COR-L47 (cell line): ENCODE data around the gene KLHL21.

Experiments
- DNase-seq: peaks from one replicate; lab custom pipeline; 2025; lab: John Stamatoyannopoulos, UW

Gene KLHL21

DNA sequence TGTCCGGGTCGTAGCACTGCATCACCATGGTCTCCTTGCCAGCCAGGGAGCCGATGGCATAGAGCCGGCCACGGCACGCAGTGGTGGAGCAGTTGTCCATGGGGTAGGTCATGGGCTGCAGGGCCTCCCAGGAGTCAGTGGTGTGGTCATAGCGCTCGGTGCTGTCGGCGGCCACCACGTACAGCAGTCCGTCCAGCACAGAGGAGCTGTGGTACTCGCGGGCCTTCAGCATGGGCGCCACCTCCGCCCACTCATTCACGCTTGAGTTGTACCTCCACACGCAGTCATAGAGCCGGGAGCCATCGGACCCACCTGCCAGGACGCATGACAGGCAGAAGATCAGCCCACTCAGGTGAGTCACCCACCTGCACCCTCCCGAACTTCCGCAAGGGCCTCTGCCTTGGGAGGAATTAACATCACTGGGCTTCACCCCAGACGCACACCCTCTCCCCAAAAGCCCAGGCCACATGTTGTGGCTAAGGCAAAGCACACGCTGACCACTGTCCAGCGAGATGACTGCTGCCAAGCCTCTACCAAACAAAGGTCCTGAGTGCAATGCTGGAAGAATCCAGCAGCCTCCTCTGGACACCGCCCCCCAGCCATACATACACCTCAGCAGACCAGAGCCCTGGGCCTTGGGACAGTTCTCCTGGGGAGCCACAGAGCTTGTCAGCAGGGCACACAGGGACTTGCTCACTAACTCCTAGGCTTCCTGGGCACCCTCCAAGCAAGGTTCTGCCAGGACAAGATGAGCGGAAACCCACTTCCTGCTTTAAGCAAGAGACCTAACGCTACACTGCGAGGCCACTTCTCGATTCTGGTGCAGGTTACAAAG is 3.3 kb downstream of the KLHL21 start:
- DNase-seq = no peak

DNA sequence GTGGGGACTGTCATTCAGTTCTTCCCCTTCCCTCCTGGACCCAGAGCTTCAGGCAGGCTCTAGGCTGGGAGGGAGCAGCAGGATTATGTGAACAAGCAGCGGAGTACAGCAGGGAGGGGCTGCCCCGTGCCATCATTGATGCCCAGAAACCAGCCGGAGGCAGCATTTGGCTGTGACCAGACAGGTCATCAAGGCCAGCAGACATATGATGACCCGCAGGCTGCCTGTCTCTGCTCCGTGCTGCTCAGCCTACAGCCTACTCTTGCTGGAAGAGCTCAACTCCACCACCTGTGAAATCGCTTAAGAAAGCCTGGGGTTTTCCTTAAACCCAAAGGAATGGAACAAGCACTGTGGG is 4.9 kb downstream of the KLHL21 start:
- no peak for DNase-seq

DNA sequence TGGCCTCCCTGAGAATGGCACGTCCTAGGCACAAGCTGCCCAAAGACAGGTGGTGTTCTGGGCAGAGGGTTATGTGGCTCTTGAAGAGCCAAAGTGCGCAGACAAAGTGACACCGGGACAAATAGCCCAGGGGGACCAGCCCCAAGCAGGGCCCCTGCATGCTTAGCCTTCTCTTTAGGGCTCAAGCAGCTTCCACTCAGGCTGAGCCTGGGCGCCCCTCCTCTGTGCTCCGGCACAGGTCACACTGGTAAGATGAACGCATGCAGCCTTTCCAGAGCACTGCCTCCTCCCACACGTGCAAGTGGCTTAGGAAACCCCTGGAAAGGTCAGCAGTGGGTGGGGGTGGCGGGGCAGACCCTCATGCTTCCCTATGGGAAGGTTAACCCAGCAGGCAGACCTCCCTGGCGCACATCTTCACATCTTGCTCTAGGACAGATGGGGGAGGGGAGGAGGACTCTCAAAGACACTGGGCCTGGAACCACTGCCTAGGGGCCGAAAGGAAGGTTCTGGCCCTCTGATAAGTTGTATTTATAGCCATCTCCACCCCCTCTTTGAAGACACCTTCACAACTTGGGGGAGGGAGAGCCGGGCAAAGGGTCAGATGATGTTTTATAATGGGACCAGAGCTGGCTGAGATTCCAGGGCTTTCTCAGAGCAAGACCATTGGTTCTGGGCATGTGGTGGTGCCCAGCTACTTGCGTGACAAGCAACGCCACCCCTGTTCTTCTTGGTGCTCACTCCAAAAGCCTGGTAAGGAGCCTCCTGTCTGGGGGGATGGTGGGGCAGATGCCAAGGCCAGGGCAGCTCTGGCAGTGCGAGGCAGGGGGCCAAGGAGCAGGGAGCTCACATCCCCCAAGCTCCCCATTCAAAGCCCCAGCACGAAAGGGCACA is 5.5 kb downstream of the KLHL21 start:
- DNase-seq = no peak

DNA sequence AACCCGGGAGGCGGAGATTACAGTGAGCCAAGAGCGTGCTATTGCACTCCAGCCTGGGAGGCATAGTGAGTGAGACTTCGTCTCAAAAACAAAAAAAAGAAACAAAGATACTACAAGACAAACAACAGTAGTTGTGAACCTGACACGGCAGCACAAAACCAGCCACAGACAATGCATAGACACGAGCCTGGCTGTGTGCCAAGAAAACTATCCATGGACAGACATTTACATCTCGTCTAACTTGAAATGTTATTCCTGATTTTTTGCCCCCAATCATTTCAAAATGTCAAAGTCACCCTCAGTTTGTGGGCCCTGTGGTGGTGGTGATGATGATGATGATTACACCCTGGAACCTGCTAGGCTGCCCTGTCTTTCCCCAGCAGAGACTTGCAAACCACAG is 6.3 kb downstream of the KLHL21 start:
- no peak for DNase-seq

DNA sequence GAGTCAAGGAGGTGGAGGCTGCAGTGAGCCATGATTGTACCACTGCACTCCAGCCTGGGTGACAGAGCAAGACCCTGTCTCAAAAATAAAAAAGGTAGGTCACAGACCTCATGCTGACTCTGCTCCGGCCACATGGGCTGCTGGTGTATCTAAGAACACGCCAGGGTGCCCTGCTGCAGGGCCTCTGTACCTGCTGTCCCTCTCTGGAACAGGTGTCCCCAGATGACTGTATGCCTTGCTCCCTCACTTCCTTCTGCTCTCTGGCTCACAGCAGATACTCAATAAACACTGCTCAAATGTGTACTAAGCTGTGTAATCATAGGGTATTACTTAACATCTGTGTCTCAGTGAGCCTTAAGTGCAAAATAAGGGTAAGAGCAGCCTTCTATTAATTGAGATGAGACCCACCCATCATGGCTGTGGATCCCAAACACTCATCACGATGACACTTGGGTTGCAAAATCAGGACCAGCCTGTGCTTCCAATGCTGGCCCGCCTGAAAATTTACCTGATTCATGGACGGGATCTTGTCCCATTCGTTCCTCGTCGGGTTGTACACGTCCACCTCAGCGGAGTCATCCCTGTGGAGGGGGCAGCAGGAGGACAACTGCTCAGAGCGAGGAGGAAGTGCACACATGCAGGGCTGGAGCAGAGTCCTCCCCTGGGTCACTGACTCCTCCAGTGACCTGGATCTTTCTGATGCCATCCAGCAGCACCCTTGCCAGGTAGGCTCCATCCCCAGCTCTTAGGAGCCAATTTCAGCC is 7.5 kb downstream of the KLHL21 start:
- DNase-seq = no peak

DNA sequence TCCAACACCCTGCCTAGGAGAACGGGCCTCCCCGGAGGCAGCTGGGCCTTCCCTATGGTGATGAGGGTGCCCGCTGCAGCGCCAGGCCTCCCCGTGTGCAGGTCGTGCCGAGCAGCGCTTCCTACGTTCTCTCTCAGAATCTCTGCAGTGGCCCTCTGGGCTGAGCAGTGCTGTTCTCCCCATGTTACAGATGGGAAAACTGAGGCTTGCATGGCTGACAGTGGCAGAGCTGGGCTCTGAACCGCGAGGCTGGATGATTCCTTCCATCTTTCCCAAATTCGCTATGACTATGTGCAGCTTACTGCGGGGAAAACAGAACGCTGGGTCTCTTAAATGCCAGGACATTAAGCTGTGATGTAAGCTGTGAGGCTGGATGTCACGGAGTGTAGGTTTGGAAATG is 8.9 kb downstream of the KLHL21 start:
- no peak for DNase-seq

DNA sequence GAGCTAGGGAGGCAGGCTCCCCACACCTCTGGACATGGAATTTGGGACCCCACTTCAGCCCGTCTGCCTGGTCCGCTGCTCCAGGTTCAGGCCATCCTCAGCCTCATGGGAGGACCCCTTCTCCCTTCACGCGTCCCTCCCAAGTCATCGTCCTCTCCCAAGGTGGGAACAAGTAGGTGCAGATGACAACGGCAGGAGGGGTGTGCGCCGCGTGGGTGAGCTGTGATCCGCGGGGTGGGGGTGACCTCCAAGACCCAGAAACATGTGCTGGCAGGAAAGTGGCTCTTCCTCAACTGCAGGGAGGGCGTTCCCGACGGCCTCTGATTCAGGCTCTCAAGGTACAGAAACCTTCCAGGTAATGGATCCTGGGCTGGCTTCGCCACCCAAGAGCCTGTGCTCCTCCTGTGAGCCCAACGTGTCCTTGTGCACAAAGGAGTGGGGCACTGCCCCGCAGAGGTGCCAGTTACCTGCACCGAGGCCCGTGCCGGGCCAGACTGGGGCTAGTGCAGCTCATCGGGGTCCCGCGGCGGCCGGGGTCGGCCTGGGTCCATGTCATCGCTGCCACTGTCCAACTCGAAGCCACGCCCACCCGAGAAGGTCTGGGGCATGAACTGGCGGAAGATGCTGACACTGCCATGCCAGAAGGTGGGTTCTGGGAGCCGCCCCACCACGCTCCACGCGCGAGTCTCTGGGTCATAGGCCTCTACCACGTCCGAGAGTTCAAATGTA is 9.6 kb downstream of the KLHL21 start:
- no peak for DNase-seq

DNA sequence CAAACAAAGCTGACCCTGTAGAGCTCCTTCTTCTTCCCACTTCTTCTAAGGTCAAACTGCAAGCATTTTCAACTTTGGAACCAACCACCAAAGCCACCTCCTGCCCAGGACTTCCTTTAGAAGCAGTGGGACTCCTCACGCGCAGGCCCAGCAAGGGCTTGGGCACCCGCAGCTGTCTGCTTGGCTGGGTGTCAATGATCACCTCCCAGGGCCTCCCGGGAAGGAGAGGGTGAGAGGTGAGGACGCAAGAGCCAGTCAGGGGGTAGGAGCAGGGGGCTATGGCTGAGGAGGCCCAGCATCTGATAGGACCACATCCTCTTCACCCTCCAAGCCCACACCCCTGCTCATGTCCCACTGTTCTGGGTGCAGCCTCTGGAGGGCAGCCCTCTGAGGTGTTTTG is 10.2 kb downstream of the KLHL21 start:
- no peak for DNase-seq

DNA sequence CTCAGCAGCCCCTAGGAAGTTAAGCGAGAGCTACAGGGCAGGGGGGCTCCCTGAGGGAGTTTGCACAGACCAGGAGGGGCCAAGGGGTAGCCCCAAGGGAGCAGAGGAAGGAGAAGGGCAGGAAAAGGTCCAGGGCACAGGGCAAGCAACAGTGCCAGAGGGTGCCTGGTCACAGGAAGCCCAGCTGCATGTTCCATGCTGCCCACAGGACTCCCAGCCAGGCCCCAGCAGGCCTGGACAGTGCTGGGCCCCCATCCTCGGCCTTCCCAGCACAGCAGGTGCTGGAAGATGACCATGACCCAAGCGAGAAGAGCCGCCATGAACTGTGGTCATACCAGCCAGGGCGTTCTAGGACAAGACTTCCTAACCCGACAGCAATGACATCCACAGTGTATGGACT is 11.0 kb downstream of the KLHL21 start:
- DNase-seq = no peak

DNA sequence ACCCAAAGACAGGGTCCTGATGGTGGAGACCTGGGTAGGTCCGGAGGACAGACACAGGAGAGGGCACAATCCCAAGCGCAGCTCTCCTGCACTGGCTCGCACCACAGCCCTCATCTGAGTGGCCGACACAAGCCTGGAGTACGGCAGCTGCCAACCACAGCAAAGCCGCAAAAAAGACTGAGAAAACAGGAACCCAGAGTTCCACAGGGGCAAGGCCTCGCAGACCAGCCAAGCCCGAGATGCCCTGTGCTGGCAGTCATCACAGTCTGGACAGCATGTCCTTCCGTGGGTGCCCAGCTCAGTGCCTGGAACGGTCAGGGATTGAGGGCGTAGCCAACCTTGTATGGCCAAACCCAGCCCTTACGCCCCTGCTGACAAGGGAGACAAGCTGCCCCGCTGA is 11.4 kb downstream of the KLHL21 start:
- no peak for DNase-seq

DNA sequence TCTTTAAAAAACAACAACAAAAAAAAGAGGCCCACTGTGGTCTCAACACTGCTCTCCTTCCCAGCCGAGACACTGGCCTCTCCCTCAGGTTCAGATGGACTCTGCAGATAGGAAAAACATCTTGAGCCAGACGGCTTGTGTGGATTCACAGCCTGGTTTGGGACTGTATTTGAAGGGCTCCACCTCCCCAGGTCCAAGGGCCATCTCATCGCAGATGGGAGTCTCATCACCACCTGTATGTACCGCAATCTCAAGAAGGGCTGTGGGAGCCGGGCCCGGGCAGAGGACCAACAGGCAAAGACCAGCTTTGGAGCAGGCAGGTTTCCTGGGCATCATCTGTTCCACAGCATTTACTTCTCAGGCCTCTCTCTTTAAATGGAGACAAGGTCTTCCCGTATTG is 12.6 kb downstream of the KLHL21 start:
- no peak for DNase-seq

DNA sequence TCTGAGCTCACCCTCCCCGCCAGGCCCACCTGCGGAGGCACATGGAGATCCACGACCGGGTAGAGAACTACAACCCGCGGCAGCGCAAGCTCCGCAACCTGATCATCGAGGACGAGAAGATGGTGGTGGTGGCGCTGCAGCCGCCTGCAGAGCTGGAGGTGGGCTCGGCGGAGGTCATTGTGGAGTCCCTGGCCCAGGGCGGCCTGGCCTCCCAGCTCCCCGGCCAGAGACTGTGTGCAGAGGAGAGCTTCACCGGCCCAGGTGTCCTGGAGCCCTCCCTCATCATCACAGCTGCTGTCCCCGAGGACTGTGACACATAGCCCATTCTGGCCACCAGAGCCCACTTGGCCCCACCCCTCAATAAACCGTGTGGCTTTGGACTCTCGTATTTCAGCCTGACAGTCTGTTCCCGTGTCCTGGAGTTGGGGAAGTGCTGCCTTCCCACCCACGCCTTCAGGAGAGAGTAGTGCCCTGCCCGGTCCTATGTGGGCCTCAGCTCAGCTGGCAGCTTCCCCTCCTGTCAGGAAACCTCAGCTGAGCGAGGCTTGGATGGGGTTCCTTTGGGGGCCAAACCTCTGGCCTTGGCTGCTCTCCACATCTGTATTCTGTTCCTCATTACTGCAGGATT is 13.7 kb downstream of the KLHL21 start:
- no peak for DNase-seq

DNA sequence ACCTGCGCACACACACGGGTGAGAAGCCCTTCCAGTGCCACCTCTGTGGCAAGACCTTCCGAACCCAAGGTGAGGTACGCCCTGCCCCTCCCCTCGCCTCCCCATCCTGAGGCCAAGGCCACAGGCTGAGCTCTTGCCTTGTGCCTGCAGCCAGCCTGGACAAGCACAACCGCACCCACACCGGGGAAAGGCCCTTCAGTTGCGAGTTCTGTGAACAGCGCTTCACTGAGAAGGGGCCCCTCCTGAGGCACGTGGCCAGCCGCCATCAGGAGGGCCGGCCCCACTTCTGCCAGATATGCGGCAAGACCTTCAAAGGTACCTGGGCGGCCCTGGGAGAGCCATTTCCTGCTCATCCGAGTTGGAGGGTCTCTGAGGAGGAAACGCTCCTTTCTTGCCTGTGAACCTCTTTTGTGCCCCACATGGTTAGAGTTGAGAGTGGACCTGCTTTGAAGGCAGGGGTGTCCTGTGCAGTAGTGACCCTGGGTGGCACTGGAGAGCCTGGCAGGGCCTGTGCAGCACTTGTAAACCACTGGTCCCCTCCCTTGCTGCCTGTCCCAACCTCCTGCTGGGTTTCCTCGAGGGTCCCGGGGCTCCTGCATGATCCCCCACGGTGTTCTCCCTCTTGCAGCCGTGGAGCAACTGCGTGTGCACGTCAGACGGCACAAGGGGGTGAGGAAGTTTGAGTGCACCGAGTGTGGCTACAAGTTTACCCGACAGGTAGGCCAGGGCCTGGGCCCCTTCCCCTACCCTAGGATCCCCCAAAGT is 14.4 kb downstream of the KLHL21 start:
- DNase-seq = no peak

DNA sequence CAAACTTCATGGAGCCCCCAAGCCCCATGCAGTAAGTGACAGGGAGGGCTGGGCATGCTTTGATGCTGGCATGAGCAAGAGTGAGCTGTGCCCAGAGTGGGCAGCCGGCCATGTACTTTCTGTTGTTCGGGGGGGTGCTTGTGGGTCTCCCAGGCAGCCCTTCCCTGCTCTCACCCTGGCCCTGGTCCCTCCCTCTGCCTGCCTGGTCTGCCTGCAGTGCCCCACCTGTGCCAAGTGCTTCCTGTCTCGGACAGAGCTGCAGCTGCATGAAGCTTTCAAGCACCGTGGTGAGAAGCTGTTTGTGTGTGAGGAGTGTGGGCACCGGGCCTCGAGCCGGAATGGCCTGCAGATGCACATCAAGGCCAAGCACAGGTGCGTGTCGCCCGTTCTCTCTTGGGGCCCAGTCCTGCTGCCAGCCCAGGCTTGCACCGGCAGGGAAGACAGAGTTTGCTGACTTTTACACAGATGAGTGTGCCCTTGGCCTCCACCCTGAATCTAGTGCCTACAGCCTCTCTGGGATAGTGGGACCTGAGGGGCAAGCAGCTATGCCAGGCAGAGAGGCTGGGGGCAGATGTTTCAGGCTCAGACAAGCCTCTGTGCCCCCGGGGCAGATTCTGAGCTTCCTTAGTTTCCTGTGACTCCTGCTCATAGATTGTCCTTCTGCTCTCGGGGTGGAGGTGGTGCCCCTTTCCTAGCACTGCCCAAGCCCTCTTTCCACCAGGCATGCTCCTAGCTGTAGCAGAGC is 15.2 kb downstream of the KLHL21 start:
- no peak for DNase-seq

DNA sequence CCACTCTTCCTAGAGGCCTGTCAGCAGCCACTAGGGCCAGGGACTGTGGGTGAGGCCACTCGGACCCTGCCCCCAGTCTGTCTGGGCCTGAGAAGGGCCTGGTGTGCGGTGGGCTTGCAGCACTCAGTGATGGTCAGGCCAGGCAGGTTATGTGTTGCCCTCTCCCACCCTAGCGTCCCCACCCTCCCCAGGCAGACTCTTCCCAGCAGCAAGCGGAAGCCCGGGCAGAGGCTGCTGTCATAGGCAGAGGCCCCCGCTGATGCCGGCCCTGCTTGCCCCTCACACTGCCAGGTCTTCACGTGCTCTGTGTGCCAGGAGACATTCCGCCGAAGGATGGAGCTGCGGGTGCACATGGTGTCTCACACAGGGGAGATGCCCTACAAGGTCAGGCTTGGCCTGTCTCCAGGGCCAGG is 16.3 kb downstream of the KLHL21 start:
- no peak for DNase-seq

DNA sequence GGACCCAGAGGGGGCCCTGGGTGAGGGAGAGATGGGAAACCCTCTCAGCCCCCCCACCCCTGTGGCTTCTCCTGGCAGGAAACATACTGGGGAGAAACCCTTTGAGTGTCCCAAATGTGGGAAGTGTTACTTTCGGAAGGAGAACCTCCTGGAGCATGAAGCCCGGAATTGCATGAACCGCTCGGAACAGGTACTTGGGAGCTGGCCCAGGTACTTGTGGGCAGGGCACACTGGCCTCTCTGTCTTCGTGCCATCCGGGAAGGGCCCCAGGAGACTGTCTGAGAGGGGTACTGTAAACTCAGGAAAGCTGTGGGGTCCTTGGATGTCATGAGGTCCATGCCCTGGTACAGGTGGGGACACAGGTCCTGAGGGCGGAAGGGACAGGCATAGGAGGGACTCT is 16.8 kb downstream of the KLHL21 start:
- no peak for DNase-seq

DNA sequence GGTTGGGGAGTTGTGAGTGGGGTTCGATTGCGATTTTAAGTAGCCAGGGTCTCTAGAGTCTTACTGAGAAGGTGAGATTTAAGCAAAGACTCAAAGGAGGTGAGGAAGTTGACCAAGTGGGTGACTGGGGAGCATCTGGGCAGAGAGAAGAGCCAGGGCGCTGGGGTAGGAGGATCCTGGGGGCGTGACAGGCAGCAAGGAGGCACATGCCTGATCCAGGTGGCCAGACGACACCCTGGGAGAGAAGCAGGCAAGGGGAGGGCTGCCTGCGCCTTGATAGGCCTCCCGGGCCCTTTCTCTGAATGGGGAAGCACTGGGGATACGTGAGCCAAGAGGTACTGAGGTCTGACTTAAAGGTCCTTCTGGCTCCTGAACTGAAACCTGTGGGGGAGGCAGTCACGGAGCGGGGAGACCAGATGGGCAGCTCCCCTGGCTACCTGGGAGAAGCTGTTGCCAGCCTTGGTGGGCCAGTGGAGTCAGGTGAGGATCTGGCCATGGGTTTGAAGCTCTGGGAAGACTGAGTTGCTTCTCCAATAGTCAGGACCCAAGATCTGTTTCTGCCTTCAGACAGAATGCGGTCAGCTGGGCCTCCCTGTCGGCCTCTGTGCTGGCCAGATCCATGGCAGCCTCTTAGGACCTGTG is 17.5 kb downstream of the KLHL21 start:
- DNase-seq = no peak

DNA sequence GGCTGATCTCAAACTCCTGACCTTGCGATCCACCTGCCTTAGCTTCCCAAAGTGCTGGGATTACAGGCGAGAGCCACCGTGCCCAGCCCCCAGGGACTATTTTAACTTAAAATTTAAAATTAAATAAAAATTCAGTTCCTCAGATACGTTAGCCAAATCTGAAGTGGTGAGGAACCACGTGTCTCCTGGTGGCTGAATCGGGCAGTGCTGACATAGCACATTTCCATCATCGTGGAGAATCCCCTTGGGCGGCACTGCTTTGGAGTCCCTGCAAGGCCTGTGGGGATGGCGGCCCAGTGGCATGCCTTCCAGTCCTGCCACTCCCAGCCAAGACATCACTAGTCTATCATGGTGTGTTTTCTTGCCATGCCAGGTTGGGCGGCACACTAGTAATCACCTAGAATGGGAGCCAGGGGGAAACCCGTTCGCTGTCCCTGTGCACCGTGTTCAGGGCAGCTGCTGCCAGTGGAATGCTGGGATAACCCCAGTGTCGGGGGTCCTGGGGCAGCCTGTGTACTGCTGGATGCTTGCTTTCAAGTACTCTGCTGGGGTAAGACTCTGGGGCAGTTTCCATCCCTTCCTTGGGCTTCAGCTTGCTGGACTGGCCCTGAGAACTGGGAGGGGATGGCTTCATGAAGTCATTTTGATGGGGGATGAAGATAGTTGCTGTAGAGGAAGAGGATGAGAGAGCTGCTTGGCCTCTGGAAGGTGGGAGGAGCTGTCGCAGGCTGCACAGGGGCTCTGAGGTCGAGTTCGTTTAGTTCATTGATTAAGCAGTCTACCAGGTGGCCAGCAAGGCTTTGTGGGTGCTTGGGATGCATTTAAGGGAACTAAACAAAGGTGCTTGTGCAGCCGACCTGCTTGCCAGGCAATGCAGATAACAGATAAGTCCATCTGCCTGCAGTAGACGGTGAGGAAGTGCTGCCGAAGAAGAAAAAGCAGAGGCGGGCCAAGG is 18.3 kb downstream of the KLHL21 start:
- DNase-seq = no peak
